ENCODE results near the gene USO1.
"Not testable (repeated sequence)": the region's sequence is repeated elsewhere in the genome, so short reads cannot be mapped to it uniquely, and the experiment has no call there.

USO1 gene

DNA sequence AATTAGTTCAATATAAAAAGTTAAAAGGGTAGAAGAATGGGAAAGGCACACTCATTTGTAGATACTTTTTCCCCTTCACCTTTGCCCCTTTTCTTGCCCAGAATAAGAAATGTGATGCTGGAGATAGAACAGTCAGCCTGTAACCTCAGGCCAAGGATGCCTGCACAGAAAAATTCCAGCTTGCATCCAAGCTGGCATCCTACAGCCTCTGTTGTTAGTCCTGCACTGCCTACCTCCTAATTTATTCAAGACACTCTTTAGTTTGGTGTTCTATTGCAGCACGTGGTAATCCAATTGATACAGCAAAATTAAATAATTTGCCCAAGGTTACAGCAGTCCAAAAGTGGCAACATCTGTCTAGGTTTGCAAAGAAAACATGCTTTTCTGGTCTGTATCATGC lies 9.7 kb upstream of the USO1 start:
- TF ChIP-seq, protein P1, sequence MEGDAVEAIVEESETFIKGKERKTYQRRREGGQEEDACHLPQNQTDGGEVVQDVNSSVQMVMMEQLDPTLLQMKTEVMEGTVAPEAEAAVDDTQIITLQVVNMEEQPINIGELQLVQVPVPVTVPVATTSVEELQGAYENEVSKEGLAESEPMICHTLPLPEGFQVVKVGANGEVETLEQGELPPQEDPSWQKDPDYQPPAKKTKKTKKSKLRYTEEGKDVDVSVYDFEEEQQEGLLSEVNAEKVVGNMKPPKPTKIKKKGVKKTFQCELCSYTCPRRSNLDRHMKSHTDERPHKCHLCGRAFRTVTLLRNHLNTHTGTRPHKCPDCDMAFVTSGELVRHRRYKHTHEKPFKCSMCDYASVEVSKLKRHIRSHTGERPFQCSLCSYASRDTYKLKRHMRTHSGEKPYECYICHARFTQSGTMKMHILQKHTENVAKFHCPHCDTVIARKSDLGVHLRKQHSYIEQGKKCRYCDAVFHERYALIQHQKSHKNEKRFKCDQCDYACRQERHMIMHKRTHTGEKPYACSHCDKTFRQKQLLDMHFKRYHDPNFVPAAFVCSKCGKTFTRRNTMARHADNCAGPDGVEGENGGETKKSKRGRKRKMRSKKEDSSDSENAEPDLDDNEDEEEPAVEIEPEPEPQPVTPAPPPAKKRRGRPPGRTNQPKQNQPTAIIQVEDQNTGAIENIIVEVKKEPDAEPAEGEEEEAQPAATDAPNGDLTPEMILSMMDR (IDR thresholded peaks at IDR 0.05; ENCODE audit: poor library complexity, severe bottlenecking) = no peak
- H3K9me3 ChIP-seq (ENCODE audit: severe bottlenecking) = no peaks in the 10 kb centered on the region
- ATAC-seq (ENCODE audit: low read depth) (no peak), DNase-seq (ENCODE audit: low spot score) (no peak)
- H3K36me3 ChIP-seq (ENCODE audit: low read depth) = no peaks in the 10 kb centered on the region
- no peak overlapping the region for H3K27ac ChIP-seq (ENCODE audit: poor library complexity, severe bottlenecking)
- H3K4me3 ChIP-seq (ENCODE audit: severe bottlenecking) = no peak overlapping the region
- peaks cover 5% of the 10 kb centered on the region for H3K4me1 ChIP-seq (ENCODE audit: insufficient read depth, poor library complexity, severe bottlenecking)
- H3K27me3 ChIP-seq (ENCODE audit: insufficient read depth, poor library complexity, severe bottlenecking) = no peaks in the 10 kb centered on the region

DNA sequence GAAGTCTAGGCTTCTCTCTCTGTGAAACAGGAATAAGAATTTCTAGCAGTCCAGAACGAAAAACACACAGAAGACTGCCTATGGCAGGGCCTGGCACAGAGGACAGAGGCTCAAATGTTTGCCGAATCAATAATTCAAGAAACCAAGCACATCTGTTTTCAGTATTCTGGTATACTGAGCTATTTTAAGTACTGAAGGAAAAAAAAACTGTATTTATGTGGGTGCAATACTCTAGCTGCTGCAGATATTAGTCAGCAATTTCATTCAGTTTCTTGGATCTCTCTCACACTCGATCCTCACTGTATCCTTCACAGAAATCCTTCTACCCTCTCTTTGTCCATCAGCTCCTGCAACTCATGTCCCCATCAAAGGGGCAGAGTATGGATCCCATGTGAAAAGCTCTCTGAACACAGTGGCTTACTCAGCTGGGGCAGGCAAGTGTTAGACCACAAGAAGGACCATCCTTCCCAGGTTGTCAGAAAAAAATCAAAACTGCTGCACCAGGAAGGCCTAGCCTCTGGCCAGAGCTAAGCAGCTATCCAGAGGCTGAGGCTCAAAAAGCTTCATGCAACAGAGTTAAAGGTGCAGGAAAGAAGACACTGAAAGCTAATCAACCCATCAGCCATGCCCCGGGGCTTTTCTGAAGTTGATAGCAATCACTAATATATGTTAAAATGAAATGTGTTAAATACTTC lies 9.1 kb upstream of the USO1 start:
- TF ChIP-seq, protein P1 (IDR thresholded peaks at IDR 0.05; ENCODE audit: poor library complexity, severe bottlenecking) = no peak
- ATAC-seq (ENCODE audit: low read depth) = no peak
- no peak overlapping the region for H3K27ac ChIP-seq (ENCODE audit: poor library complexity, severe bottlenecking)

DNA sequence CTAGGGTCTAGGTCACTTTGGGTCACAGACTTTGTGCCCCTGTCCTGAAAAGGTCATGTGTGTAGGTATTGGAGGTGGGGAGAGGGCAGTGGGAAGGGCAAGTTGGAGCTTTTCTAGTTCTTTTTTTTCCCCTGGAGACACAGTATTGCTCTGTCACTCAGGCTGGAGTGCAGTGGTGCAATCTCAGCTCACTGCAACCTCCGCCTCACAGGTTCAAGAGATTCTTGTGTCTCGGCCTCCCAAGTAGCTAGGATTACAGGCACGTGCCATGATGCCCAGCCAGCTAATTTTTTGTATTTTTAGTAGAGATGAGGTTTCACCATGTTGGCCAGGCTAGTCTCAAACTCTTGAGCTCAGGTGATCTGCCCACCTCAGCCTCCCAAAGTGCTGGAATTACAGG lies 8.3 kb upstream of the USO1 start:
- DNase-seq (ENCODE audit: low spot score); H3K4me3 ChIP-seq (ENCODE audit: severe bottlenecking); H3K27ac ChIP-seq (ENCODE audit: poor library complexity, severe bottlenecking); H3K36me3 ChIP-seq (ENCODE audit: low read depth); ATAC-seq (ENCODE audit: low read depth); H3K4me1 ChIP-seq (ENCODE audit: insufficient read depth, poor library complexity, severe bottlenecking); H3K27me3 ChIP-seq (ENCODE audit: insufficient read depth, poor library complexity, severe bottlenecking); H3K9me3 ChIP-seq (ENCODE audit: severe bottlenecking): not testable (repeated sequence)

More for the DNA sequence above, 9.1 kb upstream of the USO1 start:
- DNase-seq (ENCODE audit: low spot score) = no peak
- H3K9me3 ChIP-seq (ENCODE audit: severe bottlenecking) = no peaks in the 10 kb centered on the region
- H3K36me3 ChIP-seq (ENCODE audit: low read depth) = no peaks in the 10 kb centered on the region
- peaks cover 5% of the 10 kb centered on the region for H3K4me1 ChIP-seq (ENCODE audit: insufficient read depth, poor library complexity, severe bottlenecking)
- no peaks in the 10 kb centered on the region for H3K27me3 ChIP-seq (ENCODE audit: insufficient read depth, poor library complexity, severe bottlenecking)
- no peak overlapping the region for H3K4me3 ChIP-seq (ENCODE audit: severe bottlenecking)

DNA sequence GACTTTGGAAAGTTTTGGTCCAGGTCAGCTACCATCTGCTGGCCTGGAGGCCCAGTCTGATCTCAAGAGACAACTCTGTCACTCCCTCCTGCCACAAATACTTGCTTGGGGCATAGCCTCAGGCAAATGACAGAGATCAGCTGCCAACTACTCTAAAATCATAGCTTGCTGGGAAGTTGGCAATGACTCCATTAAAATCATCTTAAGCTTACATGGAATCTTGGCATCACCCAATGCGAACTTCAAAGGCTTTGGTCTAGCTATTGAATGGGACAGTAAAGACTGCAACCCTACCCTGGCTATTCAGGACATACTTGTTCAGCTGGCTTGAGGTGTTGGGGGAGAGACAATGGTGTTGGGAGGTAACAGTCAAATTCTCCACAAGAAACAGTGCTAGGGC lies 7.0 kb upstream of the USO1 start:
- Histone ChIP-seq H3K9me3 (ENCODE audit: severe bottlenecking) (no peaks in the 10 kb centered on the region), H3K36me3 (ENCODE audit: low read depth) (no peaks in the 10 kb centered on the region), H3K27me3 (ENCODE audit: insufficient read depth, poor library complexity, severe bottlenecking) (no peaks in the 10 kb centered on the region), H3K4me3 (ENCODE audit: severe bottlenecking) (no peak overlapping the region), H3K27ac (ENCODE audit: poor library complexity, severe bottlenecking) (no peak overlapping the region), H3K4me1 (ENCODE audit: insufficient read depth, poor library complexity, severe bottlenecking) (peaks cover 5% of the 10 kb centered on the region)
- DNase-seq (ENCODE audit: low spot score) = no peak
- ATAC-seq (ENCODE audit: low read depth) = no peak
- TF ChIP-seq, protein P1 (IDR thresholded peaks at IDR 0.05; ENCODE audit: poor library complexity, severe bottlenecking) = no peak

DNA sequence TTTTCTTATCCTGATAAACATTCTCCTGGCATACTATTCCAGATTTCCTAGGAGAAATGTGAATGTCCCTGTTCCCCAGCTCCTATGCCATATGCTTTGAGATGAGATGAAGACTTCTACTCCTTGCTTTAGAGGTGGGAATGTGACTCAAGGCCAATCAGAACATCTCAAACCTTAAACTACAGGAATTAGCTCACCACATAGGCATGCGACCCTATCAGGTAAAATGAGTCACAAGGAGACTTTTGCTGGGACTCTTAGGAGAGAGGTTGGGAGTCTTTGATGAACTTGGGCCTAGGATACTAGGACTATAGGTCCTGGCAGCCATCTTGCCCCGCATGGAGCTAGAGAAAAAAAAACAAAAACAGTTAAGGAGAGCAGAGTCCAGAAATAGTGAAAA lies 5.8 kb upstream of the USO1 start:
- Histone ChIP-seq H3K4me1 (ENCODE audit: insufficient read depth, poor library complexity, severe bottlenecking) (peaks cover 12% of the 10 kb centered on the region), H3K27ac (ENCODE audit: poor library complexity, severe bottlenecking) (no peak overlapping the region), H3K27me3 (ENCODE audit: insufficient read depth, poor library complexity, severe bottlenecking) (no peaks in the 10 kb centered on the region), H3K9me3 (ENCODE audit: severe bottlenecking) (no peaks in the 10 kb centered on the region), H3K4me3 (ENCODE audit: severe bottlenecking) (no peak overlapping the region), H3K36me3 (ENCODE audit: low read depth) (no peaks in the 10 kb centered on the region)
- ATAC-seq (ENCODE audit: low read depth) (peak; percentile 57; the same call in 2 of the 3 replicates), DNase-seq (ENCODE audit: low spot score) (no peak)
- TF ChIP-seq, protein P1 (IDR thresholded peaks at IDR 0.05; ENCODE audit: poor library complexity, severe bottlenecking) = no peak
